HG02884 (cell line): ENCODE data around the gene PAQR8.
A peak's percentile ranks its signal among the peaks of the same experiment; 100 is the strongest.

Source experiments
- ATAC-seq: cut with Tn5 transposase; IDR thresholded peaks from one replicate; pipeline ENCODE4 v1.9.1; 2021; ENCODE audit warnings: mild to moderate bottlenecking, moderate library complexity; ENCODE audit not compliant: unreplicated experiment

The PAQR8 gene

GRCh38 chr6:52361945-52362442 is at the start of gene PAQR8:
Gene PAQR8, plus strand, starts transcription at chr6:52362151. Its CDS starts 41,063 bp downstream, at chr6:52403214.
- ATAC-seq = peak; percentile 85

- no peak for ATAC-seq
These were observed 49.5 kb upstream of the PAQR8 start for GRCh38 chr6:52312461-52312860.

- ATAC-seq = no peak
These were observed 47.2 kb upstream of the PAQR8 start for GRCh38 chr6:52314752-52315151.

GRCh38 chr6:52317211-52317610 is 44.7 kb upstream of the PAQR8 start:
- ATAC-seq = no peak

GRCh38 chr6:52317841-52318581 is 43.9 kb upstream of the PAQR8 start:
- ATAC-seq = peak; percentile 98

- no peak for ATAC-seq
These were observed 37.8 kb upstream of the PAQR8 start for GRCh38 chr6:52324189-52324588.

- no peak for ATAC-seq
These were observed 36.1 kb upstream of the PAQR8 start for GRCh38 chr6:52325695-52326471.

- ATAC-seq = no peak
These were observed 35.2 kb upstream of the PAQR8 start for GRCh38 chr6:52326540-52327364.

- no peak for ATAC-seq
These were observed 33.7 kb upstream of the PAQR8 start for GRCh38 chr6:52328303-52328662.

GRCh38 chr6:52328729-52329128 is 33.2 kb upstream of the PAQR8 start:
- ATAC-seq = no peak

GRCh38 chr6:52330470-52330869 is 31.5 kb upstream of the PAQR8 start:
- ATAC-seq = no peak

GRCh38 chr6:52331793-52332457 is 30.0 kb upstream of the PAQR8 start:
- no peak for ATAC-seq

GRCh38 chr6:52333840-52334200 is 28.1 kb upstream of the PAQR8 start:
- no peak for ATAC-seq

- no peak for ATAC-seq
These were observed 26.4 kb upstream of the PAQR8 start for GRCh38 chr6:52335576-52335975.

GRCh38 chr6:52336919-52337561 is 24.9 kb upstream of the PAQR8 start:
- peak; percentile 15 for ATAC-seq

- ATAC-seq = peak; percentile 83
These were observed 24.2 kb upstream of the PAQR8 start for GRCh38 chr6:52337633-52338290.

- ATAC-seq = no peak
These were observed 21.4 kb upstream of the PAQR8 start for GRCh38 chr6:52340603-52340880.

- no peak for ATAC-seq
These were observed 20.2 kb upstream of the PAQR8 start for GRCh38 chr6:52341561-52342260.

- ATAC-seq = no peak
These were observed 16.6 kb upstream of the PAQR8 start for GRCh38 chr6:52345311-52345710.
